RPMI7951 (cell line): ENCODE data around the gene NFE2L3. TPM values are rescaled to one million over a fixed set of nuclear protein-coding genes. Genes with fewer than 3 reads are reported as not detected.
A peak's percentile ranks its signal among the peaks of the same experiment; 100 is the strongest.

Experiments
- DNase-seq: peaks from one replicate; pipeline ENCODE4 v3.0.0-alpha.2; 2012; ENCODE audit warnings: low read depth
- total RNA-seq: library from RNA; depleted of rRNA; stranded (reverse); fragments of >200 nt; shearing (Covaris generic); gene quantifications from 2 replicates; pipeline ENCODE4 v1.2.3, GENCODE V29; 2014; rRNA removed

The NFE2L3 gene
- total RNA-seq, 1 experiment from 2014 or later: 60.3 TPM

GRCh38 chr7:26199301-26200037 is 47.5 kb downstream of the NFE2L3 start:
- DNase-seq: peak; percentile 54

- peak; percentile 56 for DNase-seq
These were observed 48.0 kb downstream of the NFE2L3 start for GRCh38 chr7:26200038-26200443.

GRCh38 chr7:26200444-26201246 is 48.6 kb downstream of the NFE2L3 start, which contains the start of gene HNRNPA2B1:
HNRNPA2B1 (minus strand) TSS chr7:26200746; CDS start chr7:26200577, 169 bp downstream.
- peak; percentile 98 for DNase-seq

- DNase-seq: peak; percentile 93
These were observed 49.4 kb downstream of the NFE2L3 start, which contains the start of gene CBX3 for GRCh38 chr7:26201247-26202018. CBX3 (plus strand) TSS chr7:26201745; CDS start chr7:26202999, 1,254 bp downstream.

GRCh38 chr7:26202019-26202990 is 50.3 kb downstream of the NFE2L3 start:
- no peak for DNase-seq

- DNase-seq: no peak
These were observed 51.0 kb downstream of the NFE2L3 start for GRCh38 chr7:26203016-26203415.

GRCh38 chr7:26208040-26208439 is 56.0 kb downstream of the NFE2L3 start:
- no peak for DNase-seq

GRCh38 chr7:26212921-26213718 is 61.1 kb downstream of the NFE2L3 start:
- no peak for DNase-seq

- DNase-seq: no peak
These were observed 62.0 kb downstream of the NFE2L3 start for GRCh38 chr7:26213807-26214515.

- DNase-seq: no peak
These were observed 64.1 kb downstream of the NFE2L3 start for GRCh38 chr7:26216049-26216448.

GRCh38 chr7:26224359-26224758 is 72.4 kb downstream of the NFE2L3 start:
- DNase-seq: no peak

GRCh38 chr7:26227987-26228386 is 76.0 kb downstream of the NFE2L3 start:
- no peak for DNase-seq

- DNase-seq: no peak
These were observed 82.0 kb downstream of the NFE2L3 start for GRCh38 chr7:26233902-26234511.

Other genes with a start within 250 kb of the NFE2L3 start
- gene HNRNPA2B1, start 48.5 kb downstream of the NFE2L3 start, total RNA-seq: 253 and 254 TPM in 2 replicates
- 403 and 427 TPM in 2 replicates for gene CBX3, start 49.5 kb downstream of the NFE2L3 start, total RNA-seq
- 19.9 and 31.1 TPM in 2 replicates for gene SNX10, start 139.7 kb downstream of the NFE2L3 start, total RNA-seq